GM18867 (cell line): ENCODE measurements around the gene JADE2.

Experiments
- ATAC-seq: cut with Tn5 transposase; IDR thresholded peaks from one replicate; pipeline ENCODE4 v1.9.1; 2021; ENCODE audit warnings: mild to moderate bottlenecking, moderate library complexity; ENCODE audit not compliant: unreplicated experiment

JADE2 gene

GRCh38 chr5:134527156-134527960 is 1.9 kb downstream of the JADE2 start:
- ATAC-seq: peak; percentile 48

GRCh38 chr5:134527961-134528424 is 2.5 kb downstream of the JADE2 start:
- ATAC-seq: no peak

GRCh38 chr5:134528556-134528955 is 3.1 kb downstream of the JADE2 start:
- no peak for ATAC-seq

GRCh38 chr5:134529460-134529859 is 4.0 kb downstream of the JADE2 start:
- no peak for ATAC-seq

GRCh38 chr5:134530301-134531077 is 5.0 kb downstream of the JADE2 start:
- no peak for ATAC-seq

GRCh38 chr5:134533115-134533815 is 7.8 kb downstream of the JADE2 start:
- ATAC-seq: no peak

GRCh38 chr5:134534058-134534725 is 8.7 kb downstream of the JADE2 start:
- ATAC-seq: no peak

- ATAC-seq: no peak
Measured at GRCh38 chr5:134534726-134535110, 9.2 kb downstream of the JADE2 start.

- ATAC-seq: no peak
Measured at GRCh38 chr5:134536876-134537275, 11.4 kb downstream of the JADE2 start.

- ATAC-seq: no peak
Measured at GRCh38 chr5:134537297-134537696, 11.8 kb downstream of the JADE2 start.

- ATAC-seq: no peak
Measured at GRCh38 chr5:134538296-134538695, 12.8 kb downstream of the JADE2 start.

GRCh38 chr5:134539732-134540131 is 14.3 kb downstream of the JADE2 start:
- no peak for ATAC-seq

GRCh38 chr5:134540747-134541733 is 15.6 kb downstream of the JADE2 start:
- no peak for ATAC-seq

- no peak for ATAC-seq
Measured at GRCh38 chr5:134541736-134542376, 16.4 kb downstream of the JADE2 start.

GRCh38 chr5:134543820-134544614 is 18.5 kb downstream of the JADE2 start:
- ATAC-seq: peak; percentile 60

- no peak for ATAC-seq
Measured at GRCh38 chr5:134545070-134545868, 19.8 kb downstream of the JADE2 start.

- ATAC-seq: no peak
Measured at GRCh38 chr5:134547066-134547465, 21.6 kb downstream of the JADE2 start.

- ATAC-seq: no peak
Measured at GRCh38 chr5:134547579-134547978, 22.1 kb downstream of the JADE2 start.
